CD14-positive monocyte (primary cell): ENCODE measurements around the gene ABCC5. TPM values are rescaled to one million over a fixed set of nuclear protein-coding genes. Genes with fewer than 3 reads are reported as not detected.

ENCODE experiments used
- DNase-seq, 3 donors: peaks; one replicate each; pipeline ENCODE4 v3.0.0-alpha.2; 2011 to 2022
- H2AFZ ChIP-seq: 2 replicates; pipeline ENCODE4 v1.6.0; 2012; ENCODE audit warnings: mild to moderate bottlenecking, low read depth, low read length, inconsistent platforms; ENCODE audit not compliant: insufficient read depth, poor library complexity, severe bottlenecking
- H3K27ac ChIP-seq, 2 donors: 1 replicate in 1 of 2; 2 replicates in 1 of 2; pipeline ENCODE4 v1.5.1; 2012 to 2013; ENCODE audit warnings: low read length in 2 of 2, control low read depth in 1 of 2, inconsistent platforms in 1 of 2, low read depth in 1 of 2, mild to moderate bottlenecking in 1 of 2
- H3K27me3 ChIP-seq, 2 donors: one replicate each; pipeline versions ENCODE4 v1.6.0 to v1.6.1; 2011 to 2013; ENCODE audit warnings: low read length in 2 of 2; ENCODE audit not compliant: control insufficient read depth in 2 of 2, insufficient read depth in 2 of 2
- H3K36me3 ChIP-seq, 2 donors: replicated peaks in 1 of 2; 1 replicate in 1 of 2; 2 replicates in 1 of 2; pipeline versions ENCODE4 v1.5.1 to v1.6.1; 2012 to 2013; ENCODE audit warnings: low read length in 2 of 2, control low read depth in 1 of 2, inconsistent platforms in 1 of 2, mild to moderate bottlenecking in 1 of 2; ENCODE audit not compliant: insufficient read depth in 2 of 2, control insufficient read depth in 1 of 2
- H3K4me1 ChIP-seq, 2 donors: 1 replicate in 1 of 2; 2 replicates in 1 of 2; pipeline versions ENCODE4 v1.5.1 to v1.6.1; 2012 to 2013; ENCODE audit warnings: low read length in 2 of 2, control low read depth in 1 of 2, inconsistent platforms in 1 of 2, mild to moderate bottlenecking in 1 of 2, moderate library complexity in 1 of 2; ENCODE audit not compliant: insufficient read depth in 2 of 2, control insufficient read depth in 1 of 2
- H3K4me2 ChIP-seq: replicated peaks from 2 replicates; pipeline ENCODE3; 2012; ENCODE audit warnings: low read length, moderate library complexity, mild to moderate bottlenecking; ENCODE audit not compliant: poor library complexity, severe bottlenecking; ENCODE audit errors: extremely low read depth
- H3K4me3 ChIP-seq, 3 experiments: fragments of 200-600 bp in 1 of 3; sonication (generic) in 1 of 3; replicated peaks in 1 of 3; 1 replicate in 2 of 3; 2 replicates in 1 of 3; pipeline ENCODE4 v1.5.1; 2011 to 2013; ENCODE audit warnings: low read length in 3 of 3, mild to moderate bottlenecking in 3 of 3, control low read depth in 2 of 3, low read depth in 2 of 3, inconsistent platforms in 1 of 3, moderate library complexity in 1 of 3
- H3K79me2 ChIP-seq: 2 replicates; pipeline ENCODE4 v1.6.0; 2012; ENCODE audit warnings: mild to moderate bottlenecking, control low read depth, inconsistent platforms, low read length, moderate library complexity; ENCODE audit not compliant: insufficient read depth
- H3K9ac ChIP-seq: 2 replicates; pipeline ENCODE4 v1.6.0; 2017; ENCODE audit warnings: low read length, mild to moderate bottlenecking; ENCODE audit not compliant: insufficient read depth, poor library complexity, severe bottlenecking
- H3K9me3 ChIP-seq, 2 donors: replicated peaks in 1 of 2; 1 replicate in 1 of 2; 2 replicates in 1 of 2; pipeline versions ENCODE4 v1.5.1 to v1.6.1; 2012 to 2013; ENCODE audit warnings: low read length in 2 of 2, control low read depth in 1 of 2; ENCODE audit not compliant: control insufficient read depth in 1 of 2, insufficient read depth in 1 of 2
- H4K20me1 ChIP-seq: 2 replicates; pipeline ENCODE4 v1.6.0; 2012; ENCODE audit warnings: mild to moderate bottlenecking, low read length, control low read depth, moderate library complexity; ENCODE audit not compliant: insufficient read depth
- H3K27ac Mint-ChIP-seq, 7 donors: one replicate each; pipeline ENCODE4 v1.8.0; 2020; ENCODE audit warnings: mild to moderate bottlenecking in 7 of 7, mixed read lengths in 7 of 7, moderate library complexity in 6 of 7, inconsistent platforms in 2 of 7
- H3K27me3 Mint-ChIP-seq, 3 donors: one replicate each; pipeline ENCODE4 v1.8.0; 2021 to 2022; ENCODE audit warnings: low read depth in 3 of 3, mild to moderate bottlenecking in 3 of 3, mixed read lengths in 3 of 3, moderate library complexity in 3 of 3, inconsistent platforms in 1 of 3
- H3K36me3 Mint-ChIP-seq, 2 donors: one replicate each; pipeline ENCODE4 v1.8.0; 2020; ENCODE audit warnings: mixed read lengths in 2 of 2, inconsistent platforms in 1 of 2, mild to moderate bottlenecking in 1 of 2
- H3K4me1 Mint-ChIP-seq: one replicate; pipeline ENCODE4 v1.8.0; 2020; ENCODE audit warnings: mild to moderate bottlenecking, mixed read lengths
- H3K4me3 Mint-ChIP-seq, 2 donors: one replicate each; pipeline ENCODE4 v1.8.0; 2020; ENCODE audit warnings: mild to moderate bottlenecking in 2 of 2, mixed read lengths in 2 of 2, moderate library complexity in 1 of 2
- H3K9me3 Mint-ChIP-seq, 7 donors: one replicate each; pipeline ENCODE4 v1.8.0; 2020 to 2022; ENCODE audit warnings: mixed read lengths in 7 of 7, mild to moderate bottlenecking in 6 of 7, moderate library complexity in 6 of 7, inconsistent platforms in 2 of 7
- WGBS: methylation state at CpG from one replicate; pipeline ENCODE4 v1.1.5; 2013; ENCODE audit warnings: missing lambda C conversion rate; ENCODE audit not compliant: insufficient coverage; 5-methylcytosine and 5-hydroxymethylcytosine counted together
- intact Hi-C, 2 donors: fragments of 100-400 bp; cut with micrococcal nuclease; formaldehyde crosslinking; loops; one replicate each; pipeline versions ENCODE4 v1.15.0 to v1.15.1; 2023
- polyA plus RNA-seq, 3 donors: library from polyadenylated mRNA; depleted of rRNA in 1 of 3; unstranded in 2 of 3; stranded (reverse) in 1 of 3; fragments of 300-500 nt in 2 of 3; fragments of >200 nt in 1 of 3; fragmentation: Illumina TruSeq in 2 of 3; gene quantifications; 1 replicate in 2 of 3; 2 replicates in 1 of 3; pipeline ENCODE4 v1.2.3, GENCODE V29; 2012 to 2021
- TF ChIP-seq, protein P1 (sequence below): fragments of 200-600 bp; IDR thresholded peaks from one replicate; pipeline ENCODE4 v1.8.0; 2022; ENCODE audit warnings: antibody characterized with exemption, mild to moderate bottlenecking

Gene ABCC5
- polyA plus RNA-seq, 3 donors: 6.2 to 30.9 (median 7.7) TPM

DNA sequence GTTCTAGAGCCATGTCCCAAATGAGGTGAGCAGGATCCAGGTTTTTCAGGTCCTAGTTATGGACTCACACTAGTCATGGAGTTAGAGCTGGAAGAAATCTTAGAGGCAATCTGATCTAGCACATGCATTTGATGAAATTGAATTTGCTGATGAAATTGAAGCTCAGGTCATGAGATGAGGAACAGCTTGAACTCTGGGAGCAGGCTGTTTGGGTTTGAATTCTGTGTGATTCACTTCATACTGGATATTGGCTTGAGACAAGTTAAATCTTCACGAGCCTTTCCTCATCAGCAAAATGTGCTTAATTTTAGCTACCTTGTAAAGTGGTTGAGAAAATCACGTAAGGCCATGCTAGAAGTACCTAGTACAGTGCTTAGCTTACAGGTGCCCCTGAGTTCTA, 99.5 kb downstream of the ABCC5 start:
- Histone ChIP-seq H2AFZ (no peak overlapping the region), H3K9ac (no peak overlapping the region), H3K4me1 (no peaks in the 10 kb centered on the region), H4K20me1 (no peaks in the 10 kb centered on the region), H3K9me3 (no peaks in the 10 kb centered on the region), H3K79me2 (no peaks in the 10 kb centered on the region), H3K4me3 (no peak overlapping the region), H3K36me3 (peaks cover 4 to 28% of the 10 kb centered on the region in 2 donors), H3K27ac (no peak overlapping the region), H3K27me3 (no peaks in the 10 kb centered on the region), H3K4me2 (no peak overlapping the region)
- Mint-ChIP-seq H3K36me3 (peaks cover 21% of the 10 kb centered on the region in 2 donors), H3K4me1 (no peaks in the 10 kb centered on the region), H3K9me3 (no peaks in the 10 kb centered on the region), H3K4me3 (no peak overlapping the region), H3K27ac (no peak overlapping the region), H3K27me3 (peaks cover 0 to 2% (median under 1%) of the 10 kb centered on the region in 3 donors)
- TF ChIP-seq, protein P1, sequence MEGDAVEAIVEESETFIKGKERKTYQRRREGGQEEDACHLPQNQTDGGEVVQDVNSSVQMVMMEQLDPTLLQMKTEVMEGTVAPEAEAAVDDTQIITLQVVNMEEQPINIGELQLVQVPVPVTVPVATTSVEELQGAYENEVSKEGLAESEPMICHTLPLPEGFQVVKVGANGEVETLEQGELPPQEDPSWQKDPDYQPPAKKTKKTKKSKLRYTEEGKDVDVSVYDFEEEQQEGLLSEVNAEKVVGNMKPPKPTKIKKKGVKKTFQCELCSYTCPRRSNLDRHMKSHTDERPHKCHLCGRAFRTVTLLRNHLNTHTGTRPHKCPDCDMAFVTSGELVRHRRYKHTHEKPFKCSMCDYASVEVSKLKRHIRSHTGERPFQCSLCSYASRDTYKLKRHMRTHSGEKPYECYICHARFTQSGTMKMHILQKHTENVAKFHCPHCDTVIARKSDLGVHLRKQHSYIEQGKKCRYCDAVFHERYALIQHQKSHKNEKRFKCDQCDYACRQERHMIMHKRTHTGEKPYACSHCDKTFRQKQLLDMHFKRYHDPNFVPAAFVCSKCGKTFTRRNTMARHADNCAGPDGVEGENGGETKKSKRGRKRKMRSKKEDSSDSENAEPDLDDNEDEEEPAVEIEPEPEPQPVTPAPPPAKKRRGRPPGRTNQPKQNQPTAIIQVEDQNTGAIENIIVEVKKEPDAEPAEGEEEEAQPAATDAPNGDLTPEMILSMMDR: no peak
- 100% methylated on average over 1 of the region's 2 CpGs for WGBS
- intact Hi-C loops: no loop called here
- no peak for DNase-seq

DNA sequence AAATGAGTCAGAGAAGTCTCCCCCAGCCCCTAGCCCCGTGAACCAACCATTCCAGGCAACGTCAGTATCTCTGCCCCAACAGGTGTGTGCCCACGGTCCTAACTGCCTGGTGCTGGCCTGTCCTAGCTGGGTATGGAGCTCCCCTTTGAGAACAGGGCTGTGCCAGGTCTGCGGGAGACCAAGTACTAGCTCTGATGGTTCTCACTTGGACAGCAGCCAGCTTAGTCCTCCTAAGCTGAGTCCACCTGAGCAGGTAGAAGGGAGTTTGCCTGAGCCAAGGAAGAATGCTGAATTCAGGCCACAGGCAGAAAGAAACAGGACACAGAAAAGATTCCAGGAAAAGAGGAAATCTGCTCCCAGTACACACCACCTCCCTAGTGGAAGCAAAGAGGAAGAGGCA, 99.9 kb downstream of the ABCC5 start:
- Mint-ChIP-seq H3K27me3 (peaks cover 0 to 2% (median 2%) of the 10 kb centered on the region in 3 donors), H3K4me3 (no peak overlapping the region), H3K9me3 (no peaks in the 10 kb centered on the region), H3K36me3 (peaks cover 17 to 18% of the 10 kb centered on the region in 2 donors), H3K4me1 (no peaks in the 10 kb centered on the region), H3K27ac (no peak overlapping the region)
- Histone ChIP-seq H3K9ac (no peak overlapping the region), H2AFZ (no peak overlapping the region), H3K4me2 (no peak overlapping the region), H3K9me3 (no peaks in the 10 kb centered on the region), H3K27ac (no peak overlapping the region), H3K27me3 (no peaks in the 10 kb centered on the region), H4K20me1 (no peaks in the 10 kb centered on the region), H3K79me2 (no peaks in the 10 kb centered on the region), H3K36me3 (peaks cover 4 to 24% of the 10 kb centered on the region in 2 donors), H3K4me3 (no peak overlapping the region), H3K4me1 (no peaks in the 10 kb centered on the region)
- intact Hi-C loops: no loop called here
- TF ChIP-seq, protein P1: no peak
- no peak for DNase-seq
- WGBS: 81% methylated on average over 4 of the region's 4 CpGs
